Cardiac ventricle fibroblast (primary cell): ENCODE data around the gene TTC21B. TPM values are rescaled to one million over a fixed set of nuclear protein-coding genes. Genes with fewer than 3 reads are reported as not detected.

Source experiments
- total RNA-seq: library from RNA; depleted of rRNA; stranded (reverse); fragments of >200 nt; gene quantifications from 2 replicates; pipeline ENCODE4 v1.2.3, GENCODE V29; 2015

Gene TTC21B
- total RNA-seq = 7.7 and 19.0 TPM in 2 replicates

DNA sequence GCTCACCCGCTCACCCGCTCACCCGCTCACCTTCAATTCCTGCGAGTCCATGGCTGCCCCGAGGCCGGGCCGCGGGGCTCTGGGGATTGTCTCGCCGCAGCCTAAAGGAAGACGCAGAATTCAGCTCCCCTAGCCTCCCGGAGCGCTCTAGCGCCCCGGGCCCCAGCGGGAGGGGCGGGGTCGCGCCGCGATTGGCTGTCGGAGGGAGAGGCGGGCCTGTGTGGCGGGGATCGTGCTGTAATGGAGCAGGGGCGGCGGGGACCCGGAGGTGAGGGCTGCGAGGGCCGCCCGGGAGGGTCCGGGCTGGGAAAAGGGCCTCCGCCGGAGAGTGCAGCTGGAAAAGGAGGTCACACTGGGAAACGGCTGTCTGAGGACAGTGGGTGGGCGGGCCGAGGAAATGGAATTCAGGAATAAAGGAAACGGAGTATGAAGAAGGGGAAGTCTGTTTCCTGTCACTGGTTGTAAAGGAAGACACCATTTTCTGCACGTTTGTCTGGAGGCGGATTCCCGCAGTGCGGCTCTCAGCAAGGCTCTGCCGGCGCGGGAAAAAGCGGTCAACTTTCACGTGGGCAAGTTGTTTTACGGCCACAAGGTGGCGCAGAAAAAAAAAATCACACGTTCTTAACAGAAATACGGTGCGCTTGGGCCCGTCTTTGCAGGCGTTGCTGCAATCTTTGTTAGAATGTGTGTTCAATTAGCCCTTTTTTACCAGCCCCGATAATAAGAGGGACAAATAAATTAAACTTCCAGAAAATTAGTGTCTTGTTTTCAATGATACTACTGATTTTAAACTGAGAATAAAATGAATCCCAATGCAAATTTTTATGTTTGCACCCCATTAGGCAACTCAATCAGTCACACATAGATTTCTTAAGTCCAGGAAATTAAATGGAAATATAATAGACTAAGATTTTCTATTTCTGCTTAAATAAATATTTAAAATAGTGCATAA, at the start of gene TTC21B:
Gene TTC21B, minus strand, starts transcription at position 122 of the 952 bp plus-strand sequence. Its CDS starts 71 bp downstream, at position 51.

Other genes starting within 250 kb of the TTC21B start
- gene GALNT3, start 159.5 kb downstream of the TTC21B start, total RNA-seq = 0.20 and 0.69 TPM in 2 replicates
- not detected in 2 replicates for gene SCN1A, start 174.2 kb upstream of the TTC21B start, total RNA-seq